Stomach (tissue), 4 donors: ENCODE data around the gene GRK3.

ENCODE experiments used
- CTCF ChIP-seq, 7 experiments: fragments of 450-650 bp in 4 of 7; fragments of 200-600 bp in 3 of 7; sonication (generic) in 3 of 7; IDR thresholded peaks; one replicate each; pipeline ENCODE4 v1.5.1; 2016 to 2019; ENCODE audit warnings: antibody characterized with exemption in 7 of 7, control low read depth in 2 of 7, mild to moderate bottlenecking in 1 of 7
- EP300 ChIP-seq: sonication (generic); formaldehyde crosslinking; IDR thresholded peaks from one replicate; pipeline ENCODE4 v1.6.1; 2017; ENCODE audit warnings: antibody characterized with exemption
- POLR2A ChIP-seq, 4 donors: fragments of 450-650 bp; IDR thresholded peaks; one replicate each; pipeline ENCODE4 v1.6.1; 2016; ENCODE audit warnings: antibody characterized with exemption in 4 of 4, control low read depth in 2 of 4, mild to moderate bottlenecking in 1 of 4, moderate library complexity in 1 of 4
- POLR2AphosphoS5 ChIP-seq, 3 donors: sonication (generic); formaldehyde crosslinking; IDR thresholded peaks; one replicate each; pipeline ENCODE4 v1.6.1; 2016; ENCODE audit warnings: antibody characterized with exemption in 3 of 3

GRCh38 chr22:25545672-25546071, 18.8 kb upstream of the GRK3 start:
- TF ChIP-seq CTCF (IDR thresholded peaks at IDR 0.05): no peak
- no peak for TF ChIP-seq POLR2A (IDR thresholded peaks at IDR 0.05)
- no peak for TF ChIP-seq POLR2AphosphoS5 (IDR thresholded peaks at IDR 0.05)
- TF ChIP-seq EP300: no peak
